Lower lobe of right lung (tissue), 2 donors: Measurements from ENCODE around the gene SPOUT1. TPM values are rescaled to one million over a fixed set of nuclear protein-coding genes. Genes with fewer than 3 reads are reported as not detected.
"Not testable (repeated sequence)": the region's sequence is repeated elsewhere in the genome, so short reads cannot be mapped to it uniquely, and the experiment has no call there.

Experiments
- ATAC-seq, 2 donors: fragments of 200-7000 bp; cut with Tn5 transposase; one replicate each; pipeline ENCODE4 v1.9.1; 2020 to 2022; ENCODE audit warnings: mild to moderate bottlenecking in 2 of 2, moderate library complexity in 2 of 2
- DNase-seq: peaks from one replicate; pipeline ENCODE4 v3.0.0-alpha.2; 2020
- H3K27ac ChIP-seq: fragments of 200-600 bp; one replicate; pipeline ENCODE4 v1.8.0; 2022
- H3K27me3 ChIP-seq: fragments of 200-600 bp; one replicate; pipeline ENCODE4 v1.8.0; 2022; ENCODE audit warnings: low read depth
- H3K36me3 ChIP-seq: fragments of 200-600 bp; one replicate; pipeline ENCODE4 v1.8.0; 2022; ENCODE audit warnings: mild to moderate bottlenecking
- H3K4me1 ChIP-seq: fragments of 200-600 bp; one replicate; pipeline ENCODE4 v1.8.0; 2022
- H3K4me3 ChIP-seq: fragments of 200-600 bp; one replicate; pipeline ENCODE4 v1.8.0; 2022; ENCODE audit warnings: mild to moderate bottlenecking
- H3K9me3 ChIP-seq: fragments of 200-600 bp; one replicate; pipeline ENCODE4 v1.8.0; 2022
- CTCF ChIP-seq: fragments of 200-600 bp; IDR thresholded peaks from one replicate; pipeline ENCODE4 v1.8.0; 2022; ENCODE audit warnings: antibody characterized with exemption, mild to moderate bottlenecking
- intact Hi-C: fragments of 100-400 bp; cut with DNase I; formaldehyde crosslinking; loops from one replicate; pipeline ENCODE4 v1.11.0; 2022
- long read RNA-seq: library from polyadenylated mRNA; unstranded; transcript quantifications from one replicate; pipeline ENCODE4 v2.0.0, GENCODE V29; 2021
- total RNA-seq: library from RNA; stranded (reverse); fragmentation: NEBNext Ultra II Directional; extraction: Animal tissue kit (Norgen Biotek cat#: 25700); gene quantifications from one replicate; pipeline ENCODE4 v1.2.1, GENCODE V29; 2021
- donor health status: DM: no; HTN: yes; CAD: no; lungs with severe emphysema.

Gene SPOUT1
- total RNA-seq: 32.1 TPM
- long read RNA-seq, full-length matches to known transcripts: 36 of 68 reads
- long read RNA-seq, partial matches to known transcripts: 4 of 68 reads
- long read RNA-seq, other reads (novel, unspliced or antisense): 28 of 68 reads

DNA sequence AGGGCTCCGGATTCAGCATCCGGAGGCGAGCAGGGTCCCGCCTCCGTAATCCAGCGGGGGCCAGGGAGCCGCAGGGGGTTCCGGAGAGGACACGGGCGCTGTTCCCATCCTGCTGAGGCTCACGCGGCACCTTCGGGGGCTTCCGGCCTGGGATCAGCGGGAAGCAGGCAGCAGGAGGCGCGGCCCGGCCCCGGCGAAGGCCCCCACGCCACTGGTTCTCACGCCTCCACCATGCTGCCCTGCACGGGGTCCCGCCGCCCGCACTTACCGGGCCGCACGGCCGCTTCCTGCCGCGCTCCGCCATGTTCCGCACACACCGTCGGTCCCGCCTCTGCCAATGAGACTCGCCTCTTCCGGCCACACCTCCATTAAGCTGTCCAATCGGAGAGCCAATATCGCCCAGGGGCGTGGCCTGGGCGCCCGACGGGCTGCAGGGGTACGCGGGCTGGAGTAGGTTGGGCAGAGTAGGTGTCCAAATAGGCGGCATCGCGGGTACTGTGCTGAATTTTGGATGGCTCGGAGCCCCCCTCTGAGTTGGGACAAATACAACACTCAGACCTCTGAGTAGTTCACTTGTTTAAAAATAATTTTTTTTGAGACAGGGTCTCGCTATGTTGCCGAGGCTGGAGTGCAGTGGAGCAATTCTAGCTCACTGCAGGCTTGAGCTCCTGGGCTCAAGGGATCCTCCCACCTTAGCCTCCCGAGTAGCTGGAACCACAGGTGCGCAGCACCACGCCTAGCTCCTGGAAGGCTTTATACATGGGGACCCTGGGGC lies at the start of gene SPOUT1:
Gene SPOUT1, minus strand, starts transcription at position 318 of the 775 bp plus-strand sequence. Its CDS starts 14 bp downstream, at position 304.
- intact Hi-C loops: no loop called here
- no peaks in the 10 kb centered on the region for H3K9me3 ChIP-seq
- ATAC-seq (peak; percentile 99 to 100), DNase-seq (peak; percentile 94)
- H3K4me1 ChIP-seq: peaks cover 16% of the 10 kb centered on the region
- H3K36me3 ChIP-seq: peaks cover 27% of the 10 kb centered on the region
- peak within 1 kb of the TSS; percentile 81 for H3K27ac ChIP-seq
- no peaks in the 10 kb centered on the region for H3K27me3 ChIP-seq
- H3K4me3 ChIP-seq: peak within 1 kb of the TSS; percentile 81
- TF ChIP-seq CTCF: no peak

GRCh38 chr9:128877852-128878251 lies 48.3 kb upstream of the SPOUT1 start:
- no peak for TF ChIP-seq CTCF
- H3K9me3 ChIP-seq: no peaks in the 10 kb centered on the region
- no peak overlapping the region for H3K27ac ChIP-seq
- no peaks in the 10 kb centered on the region for H3K27me3 ChIP-seq
- H3K4me1 ChIP-seq: peaks cover 9% of the 10 kb centered on the region
- DNase-seq (no peak), ATAC-seq (no peak)
- no peak overlapping the region for H3K4me3 ChIP-seq
- H3K36me3 ChIP-seq: no peaks in the 10 kb centered on the region
- intact Hi-C loops: no loop called here

- DNase-seq: peak; percentile 20
- intact Hi-C loops: not testable (repeated sequence)
These were observed 41.3 kb upstream of the SPOUT1 start for GRCh38 chr9:128870941-128871265.

GRCh38 chr9:128870128-128870940 lies 40.7 kb upstream of the SPOUT1 start:
- DNase-seq (no peak), ATAC-seq (no peak)
- H3K27ac ChIP-seq: no peak overlapping the region
- no peaks in the 10 kb centered on the region for H3K27me3 ChIP-seq
- H3K4me1 ChIP-seq: no peaks in the 10 kb centered on the region
- intact Hi-C loops: no loop called here
- no peak overlapping the region for H3K4me3 ChIP-seq
- TF ChIP-seq CTCF: no peak
- H3K9me3 ChIP-seq: no peaks in the 10 kb centered on the region
- no peaks in the 10 kb centered on the region for H3K36me3 ChIP-seq

More at GRCh38 chr9:128870941-128871265, 41.3 kb upstream of the SPOUT1 start:
- not testable (repeated sequence) for H3K9me3 ChIP-seq, H3K4me3 ChIP-seq, H3K4me1 ChIP-seq, H3K27me3 ChIP-seq, H3K27ac ChIP-seq, ATAC-seq, H3K36me3 ChIP-seq

GRCh38 chr9:128863647-128864046 lies 34.1 kb upstream of the SPOUT1 start:
- H3K27ac ChIP-seq: peak overlapping the region; percentile 48
- peak; percentile 87 for DNase-seq
- no peaks in the 10 kb centered on the region for H3K9me3 ChIP-seq
- H3K4me1 ChIP-seq: peaks cover 12% of the 10 kb centered on the region
- ATAC-seq: peak; percentile 89 to 92
- H3K4me3 ChIP-seq: no peak overlapping the region
- intact Hi-C loops: loop anchor here (10.0 kb wide), 1 partner anchor 61 kb away; the partner anchor contains the start of gene PHYHD1
- TF ChIP-seq CTCF: peak; percentile 99
- H3K27me3 ChIP-seq: no peaks in the 10 kb centered on the region
- no peaks in the 10 kb centered on the region for H3K36me3 ChIP-seq
